Colon (tissue), 2 donors: Measurements from ENCODE around the gene RNLS.

Source experiments
- FAIRE-seq: peaks from 2 replicates; lab custom pipeline; 2012; peaks lifted over from hg19 to GRCh38; lab: Jason Lieb, UNC
- donor health status: control.
- donor health status: control.

The RNLS gene

GRCh38 chr10:88551246-88551645 lies 31.9 kb downstream of the RNLS start:
- no peak for FAIRE-seq

GRCh38 chr10:88546497-88546896 lies 36.6 kb downstream of the RNLS start:
- FAIRE-seq = no peak

- FAIRE-seq = no peak
Measured at GRCh38 chr10:88545359-88545758, 37.8 kb downstream of the RNLS start.

- FAIRE-seq = no peak
Measured at GRCh38 chr10:88544140-88544870, 38.8 kb downstream of the RNLS start.

- FAIRE-seq = no peak
Measured at GRCh38 chr10:88542522-88542921, 40.6 kb downstream of the RNLS start.

- FAIRE-seq = no peak
Measured at GRCh38 chr10:88541116-88541626, 41.9 kb downstream of the RNLS start.

- no peak for FAIRE-seq
Measured at GRCh38 chr10:88540351-88540750, 42.8 kb downstream of the RNLS start.

- no peak for FAIRE-seq
Measured at GRCh38 chr10:88538048-88538447, 45.1 kb downstream of the RNLS start.

GRCh38 chr10:88537322-88537721 lies 45.8 kb downstream of the RNLS start:
- no peak for FAIRE-seq

GRCh38 chr10:88536437-88536836 lies 46.7 kb downstream of the RNLS start:
- FAIRE-seq = no peak

- no peak for FAIRE-seq
Measured at GRCh38 chr10:88534072-88534665, 48.9 kb downstream of the RNLS start.

- no peak for FAIRE-seq
Measured at GRCh38 chr10:88531392-88532052, 51.6 kb downstream of the RNLS start.

- no peak for FAIRE-seq
Measured at GRCh38 chr10:88530629-88531391, 52.3 kb downstream of the RNLS start.

GRCh38 chr10:88530093-88530492 lies 53.0 kb downstream of the RNLS start:
- FAIRE-seq = no peak

GRCh38 chr10:88528806-88529570 lies 54.1 kb downstream of the RNLS start:
- no peak for FAIRE-seq

GRCh38 chr10:88528201-88528600 lies 54.9 kb downstream of the RNLS start:
- FAIRE-seq = no peak

- no peak for FAIRE-seq
Measured at GRCh38 chr10:88527245-88527644, 55.9 kb downstream of the RNLS start.

- FAIRE-seq = no peak
Measured at GRCh38 chr10:88526501-88527105, 56.5 kb downstream of the RNLS start.

- no peak for FAIRE-seq
Measured at GRCh38 chr10:88525371-88526069, 57.6 kb downstream of the RNLS start.

- FAIRE-seq = no peak
Measured at GRCh38 chr10:88523739-88524400, 59.2 kb downstream of the RNLS start.
